ENCODE results near the gene STARD7.

DNA sequence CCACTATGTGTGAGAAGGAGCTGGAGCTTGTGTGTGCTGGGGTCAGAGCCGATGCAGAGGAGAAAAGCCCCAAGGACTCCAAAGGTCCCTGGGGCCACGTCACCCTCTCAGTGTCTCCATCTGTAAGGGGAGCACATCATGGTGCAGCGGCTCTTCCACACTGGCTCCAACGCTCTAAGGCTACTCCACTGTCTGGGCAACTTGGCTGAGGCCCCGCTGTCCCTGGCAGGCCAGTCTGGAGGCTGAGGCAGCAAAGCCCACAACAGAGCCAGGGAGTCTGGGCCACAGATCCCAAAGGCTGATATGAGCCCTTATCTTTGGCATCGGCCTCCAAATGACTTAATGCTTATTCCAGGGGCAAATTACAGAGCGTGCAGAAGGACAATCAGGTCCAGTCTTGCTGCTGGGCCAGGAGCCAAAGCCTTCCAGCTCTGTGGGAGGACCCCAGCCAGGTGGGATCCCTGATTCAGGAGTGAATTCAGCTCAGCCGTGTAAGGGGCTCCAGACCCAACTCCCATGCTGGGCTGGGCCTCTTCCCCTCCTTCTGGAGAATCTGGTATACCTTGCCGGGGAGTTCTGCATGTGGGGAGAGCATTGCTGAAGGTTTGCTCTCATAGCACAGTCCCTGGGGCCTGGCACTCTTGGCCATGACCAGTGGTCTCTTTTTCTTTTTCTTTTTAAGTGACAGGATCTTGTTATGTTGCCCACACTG is 61.6 kb downstream of the STARD7 start:
- TF ChIP-seq, protein P1, sequence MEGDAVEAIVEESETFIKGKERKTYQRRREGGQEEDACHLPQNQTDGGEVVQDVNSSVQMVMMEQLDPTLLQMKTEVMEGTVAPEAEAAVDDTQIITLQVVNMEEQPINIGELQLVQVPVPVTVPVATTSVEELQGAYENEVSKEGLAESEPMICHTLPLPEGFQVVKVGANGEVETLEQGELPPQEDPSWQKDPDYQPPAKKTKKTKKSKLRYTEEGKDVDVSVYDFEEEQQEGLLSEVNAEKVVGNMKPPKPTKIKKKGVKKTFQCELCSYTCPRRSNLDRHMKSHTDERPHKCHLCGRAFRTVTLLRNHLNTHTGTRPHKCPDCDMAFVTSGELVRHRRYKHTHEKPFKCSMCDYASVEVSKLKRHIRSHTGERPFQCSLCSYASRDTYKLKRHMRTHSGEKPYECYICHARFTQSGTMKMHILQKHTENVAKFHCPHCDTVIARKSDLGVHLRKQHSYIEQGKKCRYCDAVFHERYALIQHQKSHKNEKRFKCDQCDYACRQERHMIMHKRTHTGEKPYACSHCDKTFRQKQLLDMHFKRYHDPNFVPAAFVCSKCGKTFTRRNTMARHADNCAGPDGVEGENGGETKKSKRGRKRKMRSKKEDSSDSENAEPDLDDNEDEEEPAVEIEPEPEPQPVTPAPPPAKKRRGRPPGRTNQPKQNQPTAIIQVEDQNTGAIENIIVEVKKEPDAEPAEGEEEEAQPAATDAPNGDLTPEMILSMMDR (IDR thresholded peaks at IDR 0.05; ENCODE audit: low read depth, low read length, poor library complexity, severe bottlenecking) = no peak
- TF ChIP-seq EZH2phosphoT487 (IDR thresholded peaks at IDR 0.05; ENCODE audit: borderline replicate concordance, low read length) = no peak
